ENCODE measurements around the gene GJB2.
"Not testable (repeated sequence)": the region's sequence is repeated elsewhere in the genome, so short reads cannot be mapped to it uniquely, and the experiment has no call there.

GJB2 gene

GRCh38 chr13:20153290-20153689 lies 39.4 kb downstream of the GJB2 start:
- H3K4me3 ChIP-seq (ENCODE audit: low read length); H3K27me3 ChIP-seq (ENCODE audit: control insufficient read depth, insufficient read depth, low read length): not testable (repeated sequence)

GRCh38 chr13:20151612-20152011 lies 41.1 kb downstream of the GJB2 start:
- Histone ChIP-seq H3K36me3 (ENCODE audit: control insufficient read depth, insufficient read depth, low read length) (no peaks in the 10 kb centered on the region), H3K4me3 (ENCODE audit: low read length) (no peak overlapping the region), H3K27ac (ENCODE audit: low read depth, low read length) (no peak overlapping the region), H3K9ac (ENCODE audit: low read length) (no peak overlapping the region), H3K27me3 (ENCODE audit: control insufficient read depth, insufficient read depth, low read length) (peaks cover 3% of the 10 kb centered on the region), H3K4me1 (ENCODE audit: control insufficient read depth, insufficient read depth, low read length) (no peaks in the 10 kb centered on the region)

More at GRCh38 chr13:20153290-20153689, 39.4 kb downstream of the GJB2 start:
- not testable (repeated sequence) for H3K27ac ChIP-seq (ENCODE audit: low read depth, low read length); H3K9ac ChIP-seq (ENCODE audit: low read length); H3K36me3 ChIP-seq (ENCODE audit: control insufficient read depth, insufficient read depth, low read length); H3K4me1 ChIP-seq (ENCODE audit: control insufficient read depth, insufficient read depth, low read length)

GRCh38 chr13:20151016-20151415 lies 41.7 kb downstream of the GJB2 start:
- Histone ChIP-seq H3K27me3 (ENCODE audit: control insufficient read depth, insufficient read depth, low read length) (peaks cover 3% of the 10 kb centered on the region), H3K4me1 (ENCODE audit: control insufficient read depth, insufficient read depth, low read length) (no peaks in the 10 kb centered on the region), H3K27ac (ENCODE audit: low read depth, low read length) (no peak overlapping the region)

DNA sequence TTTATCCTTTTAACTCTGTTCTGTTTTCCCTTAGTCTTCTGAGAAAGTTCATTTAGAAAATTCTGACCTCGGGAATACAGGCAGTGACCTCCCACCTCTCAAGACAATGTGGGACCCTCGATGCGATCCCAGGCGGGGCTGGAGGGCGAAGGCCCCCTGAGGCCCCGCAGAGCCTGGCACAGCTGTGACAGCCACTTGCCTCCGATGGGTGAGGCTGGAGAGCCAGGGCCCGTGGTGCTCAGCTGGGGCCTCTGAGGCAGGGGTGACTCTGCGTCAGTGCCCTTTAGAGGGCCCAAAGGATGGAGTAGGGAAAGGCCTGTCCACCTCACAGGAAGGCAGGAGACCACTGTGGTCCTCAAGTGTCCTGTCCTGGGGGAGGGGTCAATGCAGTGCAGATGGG lies 42.2 kb downstream of the GJB2 start:
- peaks cover 3% of the 10 kb centered on the region for H3K27me3 ChIP-seq (ENCODE audit: control insufficient read depth, insufficient read depth, low read length)
- no peak overlapping the region for H3K9ac ChIP-seq (ENCODE audit: low read length)
- H3K4me3 ChIP-seq (ENCODE audit: low read length) = no peak overlapping the region
- no peaks in the 10 kb centered on the region for H3K36me3 ChIP-seq (ENCODE audit: control insufficient read depth, insufficient read depth, low read length)
- H3K27ac ChIP-seq (ENCODE audit: low read depth, low read length) = no peak overlapping the region
- no peaks in the 10 kb centered on the region for H3K4me1 ChIP-seq (ENCODE audit: control insufficient read depth, insufficient read depth, low read length)

More at GRCh38 chr13:20151016-20151415, 41.7 kb downstream of the GJB2 start:
- H3K4me3 ChIP-seq (ENCODE audit: low read length) = no peak overlapping the region
- H3K9ac ChIP-seq (ENCODE audit: low read length) = no peak overlapping the region
- H3K36me3 ChIP-seq (ENCODE audit: control insufficient read depth, insufficient read depth, low read length) = no peaks in the 10 kb centered on the region

GRCh38 chr13:20149762-20150161 lies 43.0 kb downstream of the GJB2 start:
- no peaks in the 10 kb centered on the region for H3K36me3 ChIP-seq (ENCODE audit: control insufficient read depth, insufficient read depth, low read length)
- H3K9ac ChIP-seq (ENCODE audit: low read length) = no peak overlapping the region
- H3K27me3 ChIP-seq (ENCODE audit: control insufficient read depth, insufficient read depth, low read length) = peaks cover 3% of the 10 kb centered on the region
- H3K4me3 ChIP-seq (ENCODE audit: low read length) = no peak overlapping the region
- no peaks in the 10 kb centered on the region for H3K4me1 ChIP-seq (ENCODE audit: control insufficient read depth, insufficient read depth, low read length)
- H3K27ac ChIP-seq (ENCODE audit: low read depth, low read length) = no peak overlapping the region

- H3K27me3 ChIP-seq (ENCODE audit: control insufficient read depth, insufficient read depth, low read length) = peaks cover 3% of the 10 kb centered on the region
- no peak overlapping the region for H3K4me3 ChIP-seq (ENCODE audit: low read length)
- no peaks in the 10 kb centered on the region for H3K36me3 ChIP-seq (ENCODE audit: control insufficient read depth, insufficient read depth, low read length)
- no peaks in the 10 kb centered on the region for H3K4me1 ChIP-seq (ENCODE audit: control insufficient read depth, insufficient read depth, low read length)
- H3K9ac ChIP-seq (ENCODE audit: low read length) = no peak overlapping the region
- H3K27ac ChIP-seq (ENCODE audit: low read depth, low read length) = no peak overlapping the region
Observed at GRCh38 chr13:20148501-20149183, 44.1 kb downstream of the GJB2 start.

DNA sequence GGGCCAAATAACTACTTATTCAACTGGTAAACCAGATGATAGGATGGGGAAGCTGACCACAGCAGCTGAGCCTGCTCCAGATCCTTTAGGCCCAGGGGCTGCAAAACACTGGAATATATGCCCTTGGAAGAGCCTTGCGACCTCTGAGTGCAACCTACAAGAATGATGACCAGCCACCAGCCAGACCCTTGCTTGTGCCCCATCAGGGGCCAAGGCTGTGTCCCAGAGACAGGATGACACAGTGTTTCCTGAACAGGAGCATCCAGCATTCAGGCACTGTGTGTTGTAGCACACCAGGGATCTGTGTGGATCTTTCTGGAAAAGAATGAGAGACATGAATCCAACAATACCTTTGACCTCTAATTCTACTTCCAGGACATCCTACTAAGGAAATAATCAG lies 46.4 kb downstream of the GJB2 start:
- Histone ChIP-seq H3K36me3 (ENCODE audit: control insufficient read depth, insufficient read depth, low read length) (no peaks in the 10 kb centered on the region), H3K4me1 (ENCODE audit: control insufficient read depth, insufficient read depth, low read length) (no peaks in the 10 kb centered on the region), H3K9ac (ENCODE audit: low read length) (no peak overlapping the region), H3K4me3 (ENCODE audit: low read length) (no peak overlapping the region), H3K27me3 (ENCODE audit: control insufficient read depth, insufficient read depth, low read length) (peaks cover 8% of the 10 kb centered on the region), H3K27ac (ENCODE audit: low read depth, low read length) (no peak overlapping the region)

- H3K27ac ChIP-seq (ENCODE audit: low read depth, low read length) = no peak overlapping the region
- H3K4me3 ChIP-seq (ENCODE audit: low read length) = no peak overlapping the region
- H3K4me1 ChIP-seq (ENCODE audit: control insufficient read depth, insufficient read depth, low read length) = no peaks in the 10 kb centered on the region
- no peak overlapping the region for H3K9ac ChIP-seq (ENCODE audit: low read length)
- no peaks in the 10 kb centered on the region for H3K36me3 ChIP-seq (ENCODE audit: control insufficient read depth, insufficient read depth, low read length)
- peaks cover 8% of the 10 kb centered on the region for H3K27me3 ChIP-seq (ENCODE audit: control insufficient read depth, insufficient read depth, low read length)
Observed at GRCh38 chr13:20145521-20145920, 47.2 kb downstream of the GJB2 start.

- Histone ChIP-seq H3K27me3 (ENCODE audit: control insufficient read depth, insufficient read depth, low read length) (peaks cover 8% of the 10 kb centered on the region), H3K4me3 (ENCODE audit: low read length) (no peak overlapping the region), H3K36me3 (ENCODE audit: control insufficient read depth, insufficient read depth, low read length) (no peaks in the 10 kb centered on the region), H3K27ac (ENCODE audit: low read depth, low read length) (no peak overlapping the region), H3K4me1 (ENCODE audit: control insufficient read depth, insufficient read depth, low read length) (no peaks in the 10 kb centered on the region), H3K9ac (ENCODE audit: low read length) (no peak overlapping the region)
Observed at GRCh38 chr13:20144141-20144850, 48.4 kb downstream of the GJB2 start.

DNA sequence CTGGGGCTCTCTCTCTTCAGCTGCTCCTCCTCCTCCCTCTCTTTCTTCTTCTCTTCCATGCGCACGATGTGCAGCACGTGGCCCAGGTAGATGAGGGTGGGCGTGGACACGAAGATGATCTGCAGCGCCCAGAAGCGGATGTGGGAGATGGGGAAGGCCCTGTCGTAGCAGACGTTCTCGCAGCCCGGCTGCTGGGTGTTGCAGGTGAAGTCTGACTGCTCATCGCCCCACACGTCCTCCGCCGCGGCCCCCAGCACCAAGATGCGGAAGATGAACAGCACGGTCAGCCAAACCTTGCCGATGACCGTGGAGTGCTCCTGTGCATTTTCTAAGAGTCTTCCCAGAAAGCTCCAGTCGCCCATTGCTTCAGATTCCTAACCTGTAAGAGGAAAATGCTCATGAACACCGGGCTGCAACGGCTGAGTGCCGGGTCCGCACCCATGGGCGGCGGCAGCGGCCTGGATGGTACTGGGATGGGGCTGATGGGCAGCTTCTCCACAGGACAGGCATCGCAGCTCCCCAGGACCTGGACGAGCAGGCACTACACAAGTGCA lies 49.7 kb downstream of the GJB2 start:
- Histone ChIP-seq H3K4me1 (ENCODE audit: control insufficient read depth, insufficient read depth, low read length) (no peaks in the 10 kb centered on the region), H3K9ac (ENCODE audit: low read length) (no peak overlapping the region), H3K36me3 (ENCODE audit: control insufficient read depth, insufficient read depth, low read length) (no peaks in the 10 kb centered on the region), H3K27ac (ENCODE audit: low read depth, low read length) (no peak overlapping the region), H3K4me3 (ENCODE audit: low read length) (no peak overlapping the region), H3K27me3 (ENCODE audit: control insufficient read depth, insufficient read depth, low read length) (peaks cover 8% of the 10 kb centered on the region)

GRCh38 chr13:20142023-20142926 lies 50.5 kb downstream of the GJB2 start:
- H3K4me3 ChIP-seq (ENCODE audit: low read length) = no peak overlapping the region
- H3K27me3 ChIP-seq (ENCODE audit: control insufficient read depth, insufficient read depth, low read length) = peaks cover 8% of the 10 kb centered on the region

More at GRCh38 chr13:20142023-20142926, 50.5 kb downstream of the GJB2 start:
- H3K27ac ChIP-seq (ENCODE audit: low read depth, low read length) = no peak overlapping the region
- H3K4me1 ChIP-seq (ENCODE audit: control insufficient read depth, insufficient read depth, low read length) = no peaks in the 10 kb centered on the region
- H3K36me3 ChIP-seq (ENCODE audit: control insufficient read depth, insufficient read depth, low read length) = no peaks in the 10 kb centered on the region
- H3K9ac ChIP-seq (ENCODE audit: low read length) = no peak overlapping the region

All from rectal smooth muscle tissue (tissue), 1 donor.